Measurements from ENCODE around the gene YWHAE.
"Not testable (repeated sequence)": the region's sequence is repeated elsewhere in the genome, so short reads cannot be mapped to it uniquely, and the experiment has no call there.

YWHAE gene

DNA sequence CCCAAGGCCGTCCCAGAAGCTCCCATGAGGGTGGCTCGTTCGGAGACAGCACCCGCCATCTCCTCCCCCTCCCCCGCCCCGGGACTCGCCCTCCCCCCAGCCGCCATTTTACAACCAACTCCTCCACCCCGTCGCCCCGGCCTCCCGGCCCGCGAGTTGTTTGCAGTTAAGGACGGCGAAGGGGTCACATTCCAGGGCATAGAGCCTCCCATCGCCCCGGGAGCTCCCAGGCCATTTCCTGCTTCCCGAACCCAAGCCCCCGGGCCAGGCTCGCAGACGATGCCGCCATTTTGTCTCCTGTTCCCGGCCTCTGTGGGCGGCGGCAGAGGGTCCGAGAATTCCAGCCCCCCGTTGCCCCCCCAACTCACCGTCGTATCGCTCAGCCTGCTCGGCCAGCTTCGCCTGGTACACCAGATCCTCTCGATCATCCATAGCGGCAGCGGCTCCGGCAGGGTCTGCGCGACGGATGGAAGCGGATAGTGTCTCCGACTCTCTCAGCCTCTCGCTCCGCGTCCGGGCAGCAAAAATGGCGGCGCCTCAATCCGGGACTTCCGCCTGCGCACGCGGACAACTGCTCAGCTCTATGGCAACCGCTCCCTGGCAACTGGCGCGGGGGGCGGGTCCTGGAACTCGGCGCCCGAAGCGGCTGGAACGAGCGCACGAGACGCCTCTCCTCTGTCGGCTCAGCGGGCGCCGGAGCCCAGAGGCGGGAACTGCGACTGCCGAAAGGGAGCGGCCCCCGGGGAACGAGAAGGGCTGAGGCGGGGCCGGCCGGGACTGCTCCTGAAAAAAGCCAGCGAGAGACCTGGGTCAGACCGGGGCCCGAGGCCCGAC, at the start of gene YWHAE:
Gene YWHAE (minus strand): TSS at position 544 of the 834 bp plus-strand sequence. CDS start 112 bp downstream, at position 432.
- in situ Hi-C loops (cut with MboI; ENCODE audit: low sequenced_read_pairs) = no loop called here

DNA sequence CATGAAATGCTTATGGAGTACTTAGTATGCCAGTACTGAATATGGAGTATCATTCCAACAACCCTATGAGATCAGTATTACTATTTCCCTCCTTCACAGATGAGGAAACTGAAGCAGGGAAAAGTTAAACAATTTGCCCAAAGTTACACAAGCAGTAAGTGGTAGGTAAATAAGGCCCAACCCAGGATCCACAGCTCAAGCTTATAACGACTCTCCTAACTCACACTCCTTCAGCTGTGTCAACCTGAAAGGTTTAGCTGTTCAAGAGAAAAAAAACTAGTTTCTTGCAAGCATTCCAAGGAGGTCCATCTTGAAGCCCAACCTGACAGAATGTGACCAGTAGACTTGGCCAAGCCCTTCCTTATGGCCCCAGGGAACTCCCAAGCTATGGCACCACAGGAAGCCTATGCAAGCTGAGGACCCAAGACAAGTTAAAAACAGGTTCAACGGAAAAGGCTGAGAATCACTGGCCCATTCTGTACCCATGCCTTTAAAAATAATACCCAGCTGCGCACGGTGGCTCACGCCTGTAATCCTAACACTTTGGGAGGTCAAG, 49.5 kb upstream of the YWHAE start:
- in situ Hi-C loops (cut with MboI; ENCODE audit: low sequenced_read_pairs) = no loop called here

DNA sequence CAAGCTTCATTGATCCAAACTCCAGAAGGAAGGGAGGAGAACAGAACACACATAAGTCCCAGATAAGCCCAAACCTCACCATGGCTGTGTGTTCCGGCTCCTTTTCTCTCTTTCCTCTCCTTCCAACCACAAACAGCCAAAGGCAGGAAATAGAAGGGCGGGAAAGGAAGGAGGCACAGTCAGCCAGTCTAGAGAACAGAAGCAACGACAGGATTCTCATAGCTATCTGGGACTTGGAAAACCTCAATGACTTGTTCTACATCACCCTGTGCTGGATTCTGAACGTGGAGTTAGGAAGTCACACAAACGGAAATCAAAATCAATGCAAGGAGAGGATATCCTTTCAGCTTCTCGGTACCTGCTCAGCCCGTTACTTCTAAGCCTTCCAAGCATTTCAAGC, 47.0 kb upstream of the YWHAE start:
- in situ Hi-C loops (cut with MboI; ENCODE audit: low sequenced_read_pairs) = no loop called here

DNA sequence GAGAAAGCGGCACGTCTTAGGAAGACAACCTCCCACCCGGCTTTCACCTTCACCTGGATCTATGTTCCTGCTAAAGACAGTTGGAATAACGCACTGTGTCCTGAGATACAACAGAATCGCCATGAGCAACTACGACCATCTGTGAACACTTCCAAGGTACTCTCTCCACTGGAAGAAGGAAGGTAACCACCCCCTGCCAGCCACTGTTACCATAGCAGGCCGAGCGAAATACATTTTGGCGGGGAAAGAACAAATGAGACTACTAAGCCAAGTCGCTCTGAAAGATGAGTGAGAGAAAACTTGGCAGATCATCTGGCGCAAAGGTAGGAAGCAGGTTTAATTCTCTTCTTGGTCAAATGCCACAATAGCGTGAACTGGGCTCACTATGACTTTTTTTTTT, 46.2 kb upstream of the YWHAE start:
- in situ Hi-C loops (cut with MboI; ENCODE audit: low sequenced_read_pairs) = no loop called here

DNA sequence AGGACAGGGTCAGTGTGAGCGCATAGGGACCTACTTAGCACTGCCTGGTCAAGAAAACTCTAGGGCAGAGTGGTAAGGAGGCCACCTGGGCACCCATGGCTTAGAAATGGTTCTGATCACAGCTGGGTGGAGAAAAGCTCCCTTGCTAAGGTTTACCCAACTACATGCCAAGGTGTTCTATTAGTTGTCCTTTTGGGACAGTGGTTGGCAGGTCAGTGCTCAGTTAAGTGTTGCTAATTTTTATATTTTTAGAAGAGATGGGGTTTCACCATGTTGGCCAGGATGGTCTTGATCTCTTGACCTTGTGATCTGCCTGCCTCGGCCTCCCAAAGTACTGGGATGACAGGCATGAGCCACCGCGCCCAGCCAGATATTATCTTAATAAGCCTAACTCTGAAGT, 45.7 kb upstream of the YWHAE start:
- in situ Hi-C loops (cut with MboI; ENCODE audit: low sequenced_read_pairs) = not testable (repeated sequence)

DNA sequence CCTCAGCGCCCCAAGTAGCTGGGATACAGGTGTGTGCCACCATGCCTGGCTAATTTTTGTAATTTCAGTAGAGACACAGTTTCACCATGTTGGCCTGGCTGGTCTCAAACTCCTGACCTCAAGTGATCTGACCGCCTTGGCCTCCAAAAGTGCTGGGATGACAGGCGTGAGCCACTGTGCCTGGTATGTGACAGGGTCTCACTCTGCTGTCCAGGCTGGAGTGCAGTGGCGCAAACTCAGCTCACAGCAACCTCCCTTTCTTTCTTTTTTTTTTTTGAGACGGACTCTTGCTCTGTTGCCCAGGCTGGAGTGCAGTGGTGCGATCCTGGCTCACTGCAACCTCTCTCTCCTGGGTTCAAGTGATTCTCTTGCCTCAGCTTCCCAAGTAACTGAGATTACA, 42.7 kb upstream of the YWHAE start:
- in situ Hi-C loops (cut with MboI; ENCODE audit: low sequenced_read_pairs) = not testable (repeated sequence)

DNA sequence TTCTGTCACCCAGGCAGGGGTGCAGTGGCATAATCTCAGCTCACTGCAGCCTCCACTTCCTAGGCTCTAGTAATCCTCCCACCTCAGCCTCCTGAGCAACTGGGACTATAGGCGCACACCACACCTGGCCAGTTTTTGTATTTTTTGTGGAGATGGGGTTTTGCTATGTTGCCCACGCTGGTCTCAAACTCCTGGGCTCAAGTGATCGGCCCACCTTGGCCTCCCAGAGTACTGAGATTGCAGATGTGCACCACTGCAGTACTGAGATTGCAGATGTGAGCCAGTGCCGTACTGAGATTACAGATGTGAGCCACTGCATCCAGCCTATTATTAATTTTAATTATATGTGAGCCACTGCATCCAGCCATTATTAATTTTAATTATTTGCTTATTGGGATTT, 42.2 kb upstream of the YWHAE start:
- in situ Hi-C loops (cut with MboI; ENCODE audit: low sequenced_read_pairs) = no loop called here

DNA sequence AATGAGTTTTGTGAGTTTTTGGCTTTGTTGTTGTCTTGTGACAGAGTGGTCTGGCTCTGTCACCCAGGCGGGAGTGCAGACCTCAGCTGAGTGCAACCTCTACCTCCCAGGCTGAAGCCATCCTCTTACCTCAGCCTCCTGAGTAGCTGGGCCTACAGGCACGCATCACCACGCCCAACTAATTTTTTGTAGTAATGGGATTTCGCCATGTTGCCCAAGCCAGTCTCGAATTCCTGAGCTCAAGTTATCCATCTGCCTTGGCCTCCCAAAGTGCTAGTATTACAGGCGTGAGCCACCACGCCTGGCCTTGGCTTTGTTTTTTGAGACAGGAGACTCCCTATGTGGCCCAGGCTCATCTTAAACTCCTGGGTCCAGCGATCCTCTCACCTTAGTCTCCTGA, 40.9 kb upstream of the YWHAE start:
- in situ Hi-C loops (cut with MboI; ENCODE audit: low sequenced_read_pairs) = no loop called here

DNA sequence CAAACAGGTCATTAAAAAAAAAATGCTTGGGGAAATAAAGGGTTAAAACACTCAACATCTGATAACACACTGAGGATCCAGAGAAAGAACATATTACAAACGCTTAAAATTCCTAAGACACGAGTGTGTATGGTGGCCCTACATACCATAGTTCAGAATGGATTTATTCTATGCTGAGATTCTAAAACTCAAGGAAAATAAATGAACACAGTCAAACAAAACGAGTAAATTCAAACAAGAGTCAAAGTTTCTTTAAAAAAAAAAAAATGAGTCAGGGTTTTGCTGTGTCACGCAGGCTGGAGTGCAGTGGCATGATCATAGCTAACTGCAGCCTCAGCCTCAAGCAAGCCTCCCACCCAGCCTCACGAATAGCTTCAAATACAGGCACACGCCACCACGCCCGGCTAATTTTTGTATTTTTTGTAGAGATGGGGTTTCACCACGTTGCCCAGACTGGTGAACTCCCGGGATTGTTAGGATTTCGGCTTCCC, 38.6 kb upstream of the YWHAE start:
- in situ Hi-C loops (cut with MboI; ENCODE audit: low sequenced_read_pairs) = no loop called here

DNA sequence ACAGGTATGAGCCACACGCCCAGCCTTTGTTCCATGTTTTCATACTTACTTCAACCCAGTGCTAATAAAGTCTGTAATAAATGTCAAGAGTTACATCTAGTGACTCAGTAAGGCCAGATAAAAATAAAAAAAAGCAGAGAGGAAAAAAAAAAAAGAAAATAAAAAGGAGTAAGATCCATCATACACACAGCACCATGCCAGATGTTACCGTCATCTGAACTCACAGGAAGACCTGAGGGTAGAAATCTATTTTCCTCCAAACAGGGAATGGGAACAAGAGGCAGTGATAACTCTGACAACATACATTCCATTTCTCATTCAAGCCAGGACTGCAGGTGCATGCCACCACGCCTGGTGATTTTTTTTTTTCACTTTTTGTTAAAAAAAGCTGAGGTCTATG, 35.3 kb upstream of the YWHAE start:
- in situ Hi-C loops (cut with MboI; ENCODE audit: low sequenced_read_pairs) = no loop called here

DNA sequence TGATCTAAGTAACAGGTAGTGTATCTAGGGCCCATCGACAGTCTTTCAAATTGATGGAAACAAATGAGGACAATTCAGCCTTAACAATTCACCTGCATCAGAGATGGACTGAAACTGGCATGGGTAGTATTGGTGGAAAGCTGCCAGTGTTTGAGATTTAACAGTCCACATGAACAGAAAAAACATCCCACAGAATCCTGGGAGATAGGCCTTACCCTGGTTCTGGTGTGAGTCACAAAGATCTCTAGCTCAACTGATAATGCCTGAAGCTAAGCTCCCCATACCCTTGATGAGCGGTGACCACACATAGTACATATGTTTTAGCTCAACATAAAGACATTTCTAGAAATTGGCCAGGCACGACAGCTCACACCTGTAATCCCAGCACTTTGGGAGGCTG, 34.1 kb upstream of the YWHAE start:
- in situ Hi-C loops (cut with MboI; ENCODE audit: low sequenced_read_pairs) = no loop called here

DNA sequence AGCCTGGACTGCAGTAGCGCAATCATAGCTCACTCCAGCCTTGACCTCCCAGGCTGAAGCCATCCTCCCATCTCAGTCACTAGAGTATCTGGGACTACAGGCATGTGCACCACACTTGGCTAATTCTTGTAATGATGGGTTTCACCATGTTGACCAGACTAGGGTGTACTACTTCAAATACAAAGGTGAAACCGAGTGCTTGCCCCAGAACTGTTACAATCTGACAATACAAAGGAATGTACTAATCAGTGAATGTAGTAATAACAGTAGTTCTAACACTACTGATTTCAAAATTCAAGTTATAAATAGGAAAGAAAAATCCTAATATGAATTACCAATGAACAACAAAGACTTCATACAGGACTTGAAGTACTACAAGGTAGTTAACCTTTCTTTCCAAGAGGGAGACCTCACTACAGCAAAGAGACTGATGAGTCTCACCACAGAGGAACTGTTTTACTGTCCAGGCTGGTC, 31.6 kb upstream of the YWHAE start:
- in situ Hi-C loops (cut with MboI; ENCODE audit: low sequenced_read_pairs) = no loop called here

DNA sequence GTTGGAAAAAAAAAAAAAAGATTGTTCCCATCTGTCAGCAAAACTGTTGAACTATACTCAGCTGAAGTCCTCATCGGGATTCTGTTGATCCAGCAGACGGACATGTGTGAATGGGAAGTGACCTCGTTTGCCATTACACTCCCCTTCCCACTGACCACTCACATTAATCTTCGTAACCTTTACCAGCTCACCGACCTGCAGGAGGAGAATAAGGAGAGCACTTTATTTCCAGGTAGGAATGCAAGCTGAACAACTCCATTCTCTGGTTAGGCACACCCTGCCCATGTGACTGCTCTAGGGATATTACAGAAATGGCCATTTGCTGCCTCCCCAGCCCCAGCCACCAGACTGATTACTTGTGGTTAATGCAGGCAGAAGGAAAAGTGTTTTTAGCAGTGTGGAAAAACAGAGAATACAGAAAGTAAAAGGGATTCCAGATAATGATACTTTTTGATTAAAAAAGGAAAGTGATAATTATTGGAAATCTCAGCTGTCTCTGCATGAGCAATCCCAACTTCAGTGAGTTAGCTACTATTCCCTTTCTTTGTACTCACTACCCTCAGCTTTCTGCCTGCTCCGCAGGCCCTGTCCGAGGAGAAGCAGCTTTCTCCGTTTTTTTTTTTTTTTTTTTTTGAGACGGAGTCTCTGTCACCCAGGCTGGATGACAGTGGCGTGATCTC, 23.6 kb upstream of the YWHAE start:
- in situ Hi-C loops (cut with MboI; ENCODE audit: low sequenced_read_pairs) = no loop called here

DNA sequence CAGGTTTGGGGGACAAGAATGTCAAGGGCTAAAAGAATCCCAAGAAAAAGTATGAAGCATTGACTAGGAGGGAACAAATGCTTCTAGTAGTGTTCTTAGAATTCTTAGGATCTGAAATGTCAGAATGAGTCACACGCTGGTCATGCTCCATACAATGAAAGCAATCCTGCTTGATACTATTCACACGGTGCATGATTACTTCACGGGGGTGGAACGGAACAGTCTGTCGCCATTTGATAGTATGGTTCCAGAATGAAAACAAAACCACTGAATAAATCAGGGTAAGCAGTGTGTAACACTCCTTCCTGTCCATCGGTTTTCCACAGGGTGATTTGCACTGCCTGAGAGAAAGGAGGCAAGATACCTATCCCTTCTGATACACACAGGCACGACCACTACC, 22.9 kb upstream of the YWHAE start:
- in situ Hi-C loops (cut with MboI; ENCODE audit: low sequenced_read_pairs) = no loop called here

DNA sequence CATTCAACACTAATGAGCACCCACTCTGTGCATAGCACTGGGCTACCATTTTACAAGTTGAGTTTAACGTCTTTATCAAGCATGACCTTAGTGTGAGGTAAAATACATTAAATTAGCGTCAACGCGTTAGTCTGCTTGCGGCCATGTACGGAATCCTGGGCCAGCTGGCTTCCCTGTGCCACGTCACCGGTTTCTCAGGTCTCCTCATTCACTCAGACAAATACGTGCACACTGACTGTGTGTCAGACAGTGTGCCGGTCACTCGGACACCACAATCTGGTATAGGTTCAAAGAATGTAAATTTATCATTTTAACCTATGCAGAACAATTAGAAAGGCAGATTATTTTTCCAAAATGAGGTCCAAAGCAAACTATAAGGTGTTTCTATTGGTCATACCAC, 21.4 kb upstream of the YWHAE start:
- in situ Hi-C loops (cut with MboI; ENCODE audit: low sequenced_read_pairs) = no loop called here

DNA sequence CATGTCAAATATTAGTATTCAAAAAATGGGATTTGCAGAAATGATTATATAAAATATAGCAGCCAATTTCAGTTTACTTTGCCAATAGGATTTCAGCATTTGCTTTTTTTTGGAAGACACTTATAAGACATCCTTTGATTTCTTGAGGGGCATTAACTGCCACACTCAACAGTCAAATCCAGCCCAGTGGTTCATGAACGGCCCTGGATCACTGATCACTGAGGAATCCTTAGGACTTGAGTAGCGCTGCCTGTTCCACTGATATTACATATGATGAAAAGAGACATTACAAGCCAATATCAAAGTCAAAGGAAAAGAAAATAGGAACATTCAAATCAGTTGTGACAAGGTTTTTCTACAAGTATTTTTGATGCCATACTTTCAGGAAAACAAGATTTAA, 21.0 kb upstream of the YWHAE start:
- in situ Hi-C loops (cut with MboI; ENCODE audit: low sequenced_read_pairs) = no loop called here

DNA sequence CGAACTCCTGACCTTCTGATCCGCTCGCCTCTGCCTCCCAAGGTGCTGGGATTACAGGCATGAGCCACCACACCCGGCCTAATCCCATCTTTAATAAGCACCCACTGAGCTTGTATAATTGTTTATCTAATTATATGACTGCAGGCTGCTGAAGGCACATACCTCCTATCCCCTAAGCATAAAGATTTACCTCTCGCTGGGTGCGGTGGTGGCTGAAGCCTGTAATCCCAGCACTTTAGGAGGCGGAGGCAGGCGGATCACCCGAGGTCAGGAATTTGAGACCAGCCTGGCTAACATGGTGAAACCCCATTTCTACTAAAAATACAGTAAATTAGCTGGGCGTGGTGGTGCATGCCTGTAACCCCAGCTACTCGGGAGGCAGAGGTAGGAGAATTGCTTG, 20.1 kb upstream of the YWHAE start:
- in situ Hi-C loops (cut with MboI; ENCODE audit: low sequenced_read_pairs) = no loop called here

DNA sequence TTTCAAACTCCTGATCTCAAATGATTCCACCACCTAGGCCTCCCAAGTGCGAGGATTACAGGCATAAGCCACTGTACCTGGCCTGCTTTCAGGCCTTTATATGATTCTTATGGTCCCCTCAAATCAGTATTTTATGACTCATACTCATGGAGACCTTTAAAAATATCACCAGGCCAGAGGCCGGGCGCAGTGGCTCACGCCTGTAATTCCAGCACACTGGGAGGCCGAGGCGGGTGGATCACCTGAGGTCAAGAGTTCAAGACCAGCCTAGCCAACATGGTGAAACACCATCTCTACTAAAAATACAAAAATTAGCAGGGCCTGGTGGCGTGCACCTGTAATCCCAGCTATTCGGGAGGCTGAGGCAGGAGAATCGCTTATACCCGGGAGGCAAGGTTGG, 18.5 kb upstream of the YWHAE start:
- in situ Hi-C loops (cut with MboI; ENCODE audit: low sequenced_read_pairs) = not testable (repeated sequence)

DNA sequence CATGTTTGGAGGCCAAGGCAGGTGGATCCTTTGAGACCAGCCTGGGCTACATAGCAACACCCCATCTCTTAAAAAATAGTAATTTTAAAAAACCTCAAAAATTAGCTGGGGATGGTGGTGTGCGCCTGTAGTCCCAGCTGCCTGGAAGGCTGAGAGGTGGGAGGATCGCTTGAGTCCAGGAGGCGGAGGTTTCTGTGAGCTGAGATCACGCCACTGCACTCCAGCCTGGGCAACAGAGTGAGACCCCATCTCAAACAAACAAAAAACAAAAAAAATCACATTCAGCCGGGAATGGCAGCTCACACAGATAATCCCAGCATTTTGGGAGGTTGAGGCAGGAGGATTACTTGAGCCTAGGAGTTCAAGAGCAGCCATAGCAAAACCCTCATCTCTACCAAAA, 16.4 kb upstream of the YWHAE start:
- in situ Hi-C loops (cut with MboI; ENCODE audit: low sequenced_read_pairs) = no loop called here

DNA sequence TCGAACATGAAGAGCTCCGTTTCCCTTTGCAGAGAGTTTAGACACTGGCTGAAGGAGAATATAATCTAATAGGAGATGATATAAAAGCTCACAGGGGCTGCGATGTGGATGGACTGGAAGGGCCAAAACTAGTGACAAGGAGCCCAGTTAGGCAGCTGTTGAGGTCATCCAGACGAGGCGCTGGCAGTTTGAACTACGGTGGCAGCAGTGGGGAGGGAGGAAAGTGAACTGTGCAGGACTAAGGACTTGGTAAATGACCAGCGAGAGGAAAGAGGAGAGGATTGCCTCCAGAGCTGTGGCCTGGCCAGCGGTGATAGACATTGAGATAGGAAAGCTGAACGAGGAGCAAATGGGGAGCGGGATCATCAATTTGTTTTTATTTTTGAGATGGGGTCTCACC, 14.6 kb upstream of the YWHAE start:
- in situ Hi-C loops (cut with MboI; ENCODE audit: low sequenced_read_pairs) = no loop called here

DNA sequence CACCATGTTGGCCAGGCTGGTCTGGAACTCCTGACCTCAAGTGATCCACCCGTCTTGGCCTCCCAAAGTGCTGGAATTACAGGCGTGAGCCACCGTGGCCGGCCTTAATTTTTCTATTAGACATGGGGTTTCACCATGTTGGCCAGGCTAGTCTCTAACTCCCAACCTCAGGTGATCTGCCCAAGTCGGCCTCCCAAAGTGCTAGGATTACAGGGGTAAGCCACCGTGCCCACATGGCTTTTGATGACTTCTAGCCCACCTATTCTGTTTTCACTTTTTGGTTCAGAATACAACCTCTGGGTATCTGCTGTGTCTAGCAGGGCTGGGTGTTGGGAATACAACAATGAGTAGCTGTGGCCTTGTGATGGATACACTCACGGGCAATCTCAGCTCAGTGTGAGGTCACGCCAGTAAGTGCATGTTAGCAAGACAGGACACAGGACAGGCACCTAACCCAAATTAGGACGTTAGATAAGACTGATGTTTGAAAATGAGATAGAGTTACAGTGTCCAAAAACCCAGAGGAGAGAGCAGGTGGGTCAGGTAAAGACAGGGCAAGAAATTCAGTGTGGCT, 14.1 kb upstream of the YWHAE start:
- in situ Hi-C loops (cut with MboI; ENCODE audit: low sequenced_read_pairs) = no loop called here

Data from hTERT RPE-1 (cell line).